HEK293 (cell line): ENCODE data around the gene IST1.
A peak's percentile ranks its signal among the peaks of the same experiment; 100 is the strongest.
"Not testable (repeated sequence)": the region's sequence is repeated elsewhere in the genome, so short reads cannot be mapped to it uniquely, and the experiment has no call there.

Source experiments
- CTCF ChIA-PET: fragments of 350-600 bp; formaldehyde crosslinking; extraction: SDS; loops from one replicate; lab custom pipeline; 2021; ENCODE audit warnings: antibody characterized with exemption; lab: Yijun Ruan, JAX
- POLR2A ChIA-PET: fragments of 300-600 bp; formaldehyde crosslinking; extraction: SDS; loops from one replicate; lab custom pipeline; 2020; ENCODE audit warnings: antibody characterized with exemption, inconsistent platforms; lab: Yijun Ruan, JAX
- H3K27ac ChIP-seq: fragments of 200-500 bp; sonication (Bioruptor generic); 2 replicates; pipeline ENCODE4 v1.5.1; 2014; ENCODE audit warnings: low read depth, low read length, control low read depth, inconsistent platforms; ENCODE audit errors: extremely low read depth
- H3K36me3 ChIP-seq, 2 experiments: fragments of 200-500 bp in 1 of 2; sonication (Bioruptor generic) in 1 of 2; 1 replicate in 1 of 2; 2 replicates in 1 of 2; pipeline ENCODE4 v1.5.1; 2014 to 2017; ENCODE audit warnings: inconsistent platforms in 2 of 2, low read length in 2 of 2; ENCODE audit not compliant: control insufficient read depth in 2 of 2, insufficient read depth in 1 of 2
- H3K4me1 ChIP-seq: fragments of 200-500 bp; sonication (Bioruptor generic); 2 replicates; pipeline ENCODE4 v1.5.1; 2014; ENCODE audit warnings: mild to moderate bottlenecking, low read length, inconsistent platforms; ENCODE audit not compliant: control insufficient read depth, insufficient read depth
- H3K4me3 ChIP-seq: 2 replicates; pipeline ENCODE4 v1.5.1; 2011; ENCODE audit warnings: low read depth, mild to moderate bottlenecking, control low read depth, low read length, moderate library complexity
- H3K9me3 ChIP-seq: fragments of 200-500 bp; sonication (Bioruptor generic); 2 replicates; pipeline ENCODE4 v1.5.1; 2014; ENCODE audit warnings: low read depth, low read length, inconsistent platforms; ENCODE audit not compliant: control insufficient read depth, insufficient read depth
- CTCF ChIP-seq: fragments of 450-650 bp; formaldehyde crosslinking; IDR thresholded peaks from 2 replicates; pipeline ENCODE4 v1.5.1; 2016; ENCODE audit warnings: missing biosample characterization, missing genetic modification characterization
- KLF7 ChIP-seq: fragments of 450-650 bp; formaldehyde crosslinking; IDR thresholded peaks from 2 replicates; pipeline ENCODE4 v1.5.1; 2016; ENCODE audit warnings: missing biosample characterization, missing genetic modification characterization, borderline replicate concordance
- KLF8 ChIP-seq: fragments of 450-650 bp; formaldehyde crosslinking; IDR thresholded peaks from 2 replicates; pipeline ENCODE4 v1.5.1; 2016; ENCODE audit warnings: missing biosample characterization, missing genetic modification characterization
- PRDM1 ChIP-seq: fragments of 450-650 bp; formaldehyde crosslinking; IDR thresholded peaks from 2 replicates; pipeline ENCODE4; 2016; ENCODE audit warnings: missing biosample characterization, missing genetic modification characterization
- SP2 ChIP-seq: fragments of 450-650 bp; formaldehyde crosslinking; IDR thresholded peaks from 2 replicates; pipeline ENCODE4 v1.5.1; 2016; ENCODE audit warnings: missing biosample characterization, missing genetic modification characterization
- ZBTB17 ChIP-seq: fragments of 450-650 bp; formaldehyde crosslinking; IDR thresholded peaks from 2 replicates; pipeline ENCODE4 v1.5.1; 2016; ENCODE audit warnings: missing biosample characterization, missing genetic modification characterization
- ZBTB26 ChIP-seq: fragments of 450-650 bp; formaldehyde crosslinking; optimal IDR thresholded peaks from 2 replicates; pipeline ENCODE3; 2016; ENCODE audit warnings: missing biosample characterization, mild to moderate bottlenecking, missing genetic modification characterization
- ZBTB7A ChIP-seq: fragments of 450-650 bp; formaldehyde crosslinking; IDR thresholded peaks from 2 replicates; pipeline ENCODE4 v1.5.1; 2016; ENCODE audit warnings: low read depth, missing biosample characterization, missing genetic modification characterization
- ZIC2 ChIP-seq: fragments of 450-650 bp; formaldehyde crosslinking; IDR thresholded peaks from 2 replicates; pipeline ENCODE4 v1.5.1; 2016; ENCODE audit warnings: missing biosample characterization, missing genetic modification characterization
- ZNF148 ChIP-seq: fragments of 450-650 bp; formaldehyde crosslinking; IDR thresholded peaks from 2 replicates; pipeline ENCODE4 v1.5.0; 2017; ENCODE audit warnings: missing biosample characterization, missing genetic modification characterization, borderline replicate concordance
- ZNF19 ChIP-seq: fragments of 450-650 bp; formaldehyde crosslinking; IDR thresholded peaks from 2 replicates; pipeline ENCODE4; 2016; ENCODE audit warnings: missing biosample characterization, missing genetic modification characterization, low read depth
- ZNF350 ChIP-seq: fragments of 450-650 bp; formaldehyde crosslinking; IDR thresholded peaks from 2 replicates; pipeline ENCODE4 v1.5.0; 2017; ENCODE audit warnings: missing biosample characterization, mild to moderate bottlenecking, missing genetic modification characterization
- ZNF549 ChIP-seq: fragments of 450-650 bp; IDR thresholded peaks from 2 replicates; pipeline ENCODE4 v1.5.1; 2018; ENCODE audit warnings: missing biosample characterization, missing genetic modification characterization, mild to moderate bottlenecking, inconsistent platforms, moderate library complexity

The IST1 gene

GRCh38 chr16:71865173-71865863, 30.0 kb upstream of the IST1 start:
- ChIA-PET CTCF (interaction anchor here (0.6 to 0.7 kb wide), 2 partner anchors 31 to 98 kb away, joined by 3 read pairs; no protein-coding TSS in a partner anchor), POLR2A (interaction anchor here (0.6 kb wide), 1 partner anchor 12 kb away, joined by 3 read pairs; no protein-coding TSS in a partner anchor)
- TF ChIP-seq ZBTB7A (tag by site-specific recombination) (no peak), ZBTB26 (tag by site-specific recombination) (no peak), ZNF549 (tag by site-specific recombination) (no peak), SP2 (tag by site-specific recombination) (no peak), KLF8 (tag by site-specific recombination) (no peak), ZNF148 (no peak), KLF7 (tag by site-specific recombination) (no peak), CTCF (tag by site-specific recombination) (no peak), ZNF350 (tag by site-specific recombination) (no peak), ZNF19 (no peak)
- H3K4me3 ChIP-seq, result no peak overlapping the region
- H3K4me1 ChIP-seq, result no peaks in the 10 kb centered on the region
- no peaks in the 10 kb centered on the region for H3K9me3 ChIP-seq
- H3K27ac ChIP-seq, result no peak overlapping the region
- peaks cover 26 to 84% of the 10 kb centered on the region in 2 experiments; a peak in 2 of 3 replicates for H3K36me3 ChIP-seq

- H3K4me3 ChIP-seq, H3K27ac ChIP-seq, POLR2A ChIA-PET, H3K9me3 ChIP-seq, H3K4me1 ChIP-seq: not testable (repeated sequence)
- CTCF ChIA-PET, result interaction anchor here (1.4 kb wide), 1 partner anchor 10 kb away, joined by 4 read pairs; no protein-coding TSS in a partner anchor
- H3K36me3 ChIP-seq, result peaks cover 30 to 68% of the 10 kb centered on the region in 2 experiments
Observed at GRCh38 chr16:71867175-71867574, 28.2 kb upstream of the IST1 start.

GRCh38 chr16:71867939-71868338, 27.4 kb upstream of the IST1 start:
- H3K36me3 ChIP-seq, result peaks cover 28 to 63% of the 10 kb centered on the region in 2 experiments
- no peaks in the 10 kb centered on the region for H3K4me1 ChIP-seq
- no peak overlapping the region for H3K27ac ChIP-seq
- TF ChIP-seq PRDM1 (tag by site-specific recombination), result no peak
- peak; percentile 82 for TF ChIP-seq ZIC2 (tag by site-specific recombination)
- peak; percentile 29; the same call in 1 of the 2 replicates for TF ChIP-seq ZBTB17
- H3K4me3 ChIP-seq, result no peak overlapping the region
- ChIA-PET CTCF (interaction anchor here (0.7 kb wide), 1 partner anchor 10 kb away, joined by 3 read pairs; no protein-coding TSS in a partner anchor), POLR2A (no interaction called here)
- H3K9me3 ChIP-seq, result no peaks in the 10 kb centered on the region
